ENCODE measurements around the gene PSD2.

PSD2 gene

DNA sequence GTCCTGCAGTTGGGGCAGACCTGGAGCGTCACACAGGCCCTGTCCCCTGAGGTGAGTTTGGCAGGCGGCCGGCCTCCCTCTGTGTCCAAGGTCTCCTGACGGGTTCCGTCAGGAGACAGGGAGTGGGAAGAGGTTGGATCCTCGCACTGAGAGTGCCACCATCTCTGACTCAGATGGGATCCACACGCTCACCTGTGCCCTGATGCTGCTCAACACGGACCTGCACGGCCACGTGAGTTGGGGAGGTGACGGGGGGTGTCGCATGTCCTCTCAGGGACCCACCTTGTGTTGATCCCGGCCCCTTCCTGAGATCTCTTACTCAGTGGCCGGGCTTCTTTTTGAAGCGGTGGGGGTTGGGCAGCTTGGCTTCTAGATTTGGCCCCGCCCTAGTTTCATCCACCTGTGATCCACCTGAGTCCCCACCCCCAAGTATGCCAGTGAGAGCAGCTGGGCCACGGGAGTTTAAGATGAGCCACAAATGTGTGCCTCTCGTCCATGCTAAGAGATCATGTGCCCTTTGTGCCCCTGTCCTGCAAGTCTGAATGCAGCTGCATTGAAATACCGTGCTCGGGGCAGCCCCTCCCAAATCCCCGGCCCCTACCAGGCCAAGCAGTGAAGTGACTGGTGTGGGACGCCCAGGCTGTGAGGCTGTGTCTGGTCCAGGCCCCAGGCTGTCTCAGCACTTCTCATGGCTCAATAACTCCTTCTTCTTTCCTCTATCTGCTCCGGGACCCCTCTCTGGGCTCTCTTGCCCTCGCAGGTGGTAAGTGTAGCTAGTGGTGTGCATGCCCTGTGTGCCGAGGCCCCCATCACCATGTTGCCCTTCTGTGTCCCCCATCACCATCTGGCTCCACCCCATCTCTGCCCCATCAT lies 27.2 kb downstream of the PSD2 start:
- DNase-seq (ENCODE audit: low spot score), result no peak
- in situ Hi-C loops (cut with MboI; ENCODE audit: low pct_unique_long_range_greater_than_20kb, low sequenced_read_pairs, unreplicated experiment), result no loop called here
- TF ChIP-seq, protein P1, sequence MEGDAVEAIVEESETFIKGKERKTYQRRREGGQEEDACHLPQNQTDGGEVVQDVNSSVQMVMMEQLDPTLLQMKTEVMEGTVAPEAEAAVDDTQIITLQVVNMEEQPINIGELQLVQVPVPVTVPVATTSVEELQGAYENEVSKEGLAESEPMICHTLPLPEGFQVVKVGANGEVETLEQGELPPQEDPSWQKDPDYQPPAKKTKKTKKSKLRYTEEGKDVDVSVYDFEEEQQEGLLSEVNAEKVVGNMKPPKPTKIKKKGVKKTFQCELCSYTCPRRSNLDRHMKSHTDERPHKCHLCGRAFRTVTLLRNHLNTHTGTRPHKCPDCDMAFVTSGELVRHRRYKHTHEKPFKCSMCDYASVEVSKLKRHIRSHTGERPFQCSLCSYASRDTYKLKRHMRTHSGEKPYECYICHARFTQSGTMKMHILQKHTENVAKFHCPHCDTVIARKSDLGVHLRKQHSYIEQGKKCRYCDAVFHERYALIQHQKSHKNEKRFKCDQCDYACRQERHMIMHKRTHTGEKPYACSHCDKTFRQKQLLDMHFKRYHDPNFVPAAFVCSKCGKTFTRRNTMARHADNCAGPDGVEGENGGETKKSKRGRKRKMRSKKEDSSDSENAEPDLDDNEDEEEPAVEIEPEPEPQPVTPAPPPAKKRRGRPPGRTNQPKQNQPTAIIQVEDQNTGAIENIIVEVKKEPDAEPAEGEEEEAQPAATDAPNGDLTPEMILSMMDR (IDR thresholded peaks at IDR 0.05; ENCODE audit: extremely low read depth, insufficient read depth, missing control alignments), result no peak

DNA sequence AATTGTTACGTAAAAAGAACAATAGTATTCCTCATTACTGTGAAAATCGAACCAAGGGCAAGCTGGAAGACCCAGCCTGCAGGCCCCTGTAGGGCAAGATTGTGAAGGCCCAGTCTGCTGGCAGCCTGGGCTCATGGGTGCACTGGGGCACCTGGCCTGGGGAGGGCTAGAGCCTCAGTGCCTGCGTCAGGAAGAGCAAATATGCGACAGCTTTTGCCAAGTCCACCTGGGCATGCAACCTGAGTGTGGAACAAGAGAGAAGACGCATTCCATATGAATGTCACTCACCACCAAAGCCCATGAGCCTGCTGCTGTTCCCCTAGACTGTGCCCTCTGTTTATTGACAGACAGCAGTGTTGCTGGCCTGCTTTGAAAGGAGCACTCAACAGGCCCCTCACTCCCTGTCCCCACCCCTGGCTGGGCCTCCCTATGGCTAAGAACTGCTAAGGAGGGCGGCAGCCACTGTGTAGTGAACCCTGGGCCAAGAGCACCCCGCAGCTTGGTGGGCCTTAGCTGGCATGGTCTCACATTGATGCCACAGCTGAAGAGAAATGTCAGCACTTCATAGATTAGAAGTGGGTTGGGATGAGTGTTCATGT lies 28.2 kb downstream of the PSD2 start:
- in situ Hi-C loops (cut with MboI; ENCODE audit: low pct_unique_long_range_greater_than_20kb, low sequenced_read_pairs, unreplicated experiment), result no loop called here
- no peak for DNase-seq (ENCODE audit: low spot score)
- TF ChIP-seq, protein P1 (IDR thresholded peaks at IDR 0.05; ENCODE audit: extremely low read depth, insufficient read depth, missing control alignments), result no peak

- no peak for DNase-seq (ENCODE audit: low spot score)
- in situ Hi-C loops (cut with MboI; ENCODE audit: low pct_unique_long_range_greater_than_20kb, low sequenced_read_pairs, unreplicated experiment), result no loop called here
- TF ChIP-seq, protein P1 (IDR thresholded peaks at IDR 0.05; ENCODE audit: extremely low read depth, insufficient read depth, missing control alignments), result no peak
Measured at GRCh38 chr5:139825690-139826089, 30.1 kb downstream of the PSD2 start.

DNA sequence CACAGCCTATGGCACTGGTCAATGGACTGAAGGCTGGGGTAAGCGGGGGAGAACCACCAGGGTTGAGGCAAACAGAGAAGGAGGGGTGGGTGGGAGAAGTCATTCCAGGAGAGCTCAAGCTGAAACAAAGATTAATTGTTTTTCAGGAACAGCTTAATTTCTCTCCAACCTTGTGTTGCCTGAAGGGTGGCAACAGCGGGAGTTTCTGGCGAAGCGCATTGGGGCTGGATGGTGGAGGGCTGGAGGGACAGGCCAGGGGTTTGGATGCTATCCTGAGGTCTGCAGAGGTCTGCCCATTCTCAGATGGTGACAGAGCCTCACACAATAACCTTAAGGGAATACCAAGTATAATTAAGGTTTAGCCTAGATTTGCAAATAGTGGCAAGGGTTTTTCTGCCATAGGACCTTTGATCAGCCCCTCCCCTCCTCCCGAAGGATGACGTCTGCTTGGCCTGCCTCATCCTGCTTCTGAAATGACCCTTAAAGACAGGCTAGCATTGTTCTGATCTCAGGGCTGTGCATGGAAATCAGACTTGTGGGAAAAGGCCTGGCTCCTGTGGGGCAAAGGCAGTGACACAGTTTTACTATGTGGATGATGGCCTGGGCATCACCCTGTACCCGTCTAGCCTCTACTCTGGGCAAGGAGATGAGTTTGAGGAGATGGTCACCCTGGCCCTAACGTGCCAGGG lies 32.7 kb downstream of the PSD2 start:
- TF ChIP-seq, protein P1 (IDR thresholded peaks at IDR 0.05; ENCODE audit: extremely low read depth, insufficient read depth, missing control alignments), result no peak
- DNase-seq (ENCODE audit: low spot score), result no peak
- in situ Hi-C loops (cut with MboI; ENCODE audit: low pct_unique_long_range_greater_than_20kb, low sequenced_read_pairs, unreplicated experiment), result no loop called here

DNA sequence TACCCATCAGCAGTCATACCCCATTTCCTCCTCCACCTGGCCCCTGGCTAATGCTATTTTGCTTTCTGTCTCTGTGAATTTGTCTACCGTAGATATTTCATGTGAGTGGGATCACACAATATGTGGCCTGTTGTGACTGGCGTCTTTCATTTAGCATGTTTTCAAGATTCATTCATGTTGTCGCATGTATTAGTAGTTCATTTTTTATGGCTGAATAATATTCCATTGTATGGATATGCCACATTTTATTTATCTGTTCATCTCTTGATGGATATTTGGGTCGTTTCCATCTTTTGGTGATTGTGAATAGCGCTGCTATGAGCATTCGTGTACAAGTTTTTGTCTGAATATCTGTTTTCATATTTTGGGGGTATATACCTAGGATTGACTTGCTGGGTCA lies 33.9 kb downstream of the PSD2 start:
- in situ Hi-C loops (cut with MboI; ENCODE audit: low pct_unique_long_range_greater_than_20kb, low sequenced_read_pairs, unreplicated experiment), result no loop called here
- no peak for DNase-seq (ENCODE audit: low spot score)
- TF ChIP-seq, protein P1 (IDR thresholded peaks at IDR 0.05; ENCODE audit: extremely low read depth, insufficient read depth, missing control alignments), result no peak

DNA sequence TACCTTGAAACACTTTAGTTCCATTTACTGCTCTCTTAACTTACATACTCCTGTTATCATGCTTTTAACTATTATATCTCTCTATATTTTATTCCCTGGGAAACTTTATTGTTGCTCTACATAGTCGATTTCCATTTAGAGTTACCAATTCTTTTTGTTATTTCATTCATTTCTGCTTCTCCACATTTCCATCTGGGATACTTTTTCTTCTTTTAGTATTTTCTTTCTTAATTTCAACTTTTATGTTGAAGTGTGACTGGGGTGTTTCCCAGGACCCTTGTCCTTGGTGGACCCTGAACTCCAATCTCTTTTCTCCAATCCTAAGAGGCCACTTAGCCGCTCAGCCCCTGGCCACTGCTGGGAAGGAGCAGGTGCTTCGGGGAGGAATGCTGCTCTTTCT lies 36.0 kb downstream of the PSD2 start:
- no peak for DNase-seq (ENCODE audit: low spot score)
- in situ Hi-C loops (cut with MboI; ENCODE audit: low pct_unique_long_range_greater_than_20kb, low sequenced_read_pairs, unreplicated experiment), result no loop called here
- TF ChIP-seq, protein P1 (IDR thresholded peaks at IDR 0.05; ENCODE audit: extremely low read depth, insufficient read depth, missing control alignments), result no peak
